Measurements from ENCODE around the gene UBALD2. TPM values are rescaled to one million over a fixed set of nuclear protein-coding genes. Genes with fewer than 3 reads are reported as not detected.

Gene UBALD2
- total RNA-seq, 1 donor from 2014 or later: 3.4 TPM

DNA sequence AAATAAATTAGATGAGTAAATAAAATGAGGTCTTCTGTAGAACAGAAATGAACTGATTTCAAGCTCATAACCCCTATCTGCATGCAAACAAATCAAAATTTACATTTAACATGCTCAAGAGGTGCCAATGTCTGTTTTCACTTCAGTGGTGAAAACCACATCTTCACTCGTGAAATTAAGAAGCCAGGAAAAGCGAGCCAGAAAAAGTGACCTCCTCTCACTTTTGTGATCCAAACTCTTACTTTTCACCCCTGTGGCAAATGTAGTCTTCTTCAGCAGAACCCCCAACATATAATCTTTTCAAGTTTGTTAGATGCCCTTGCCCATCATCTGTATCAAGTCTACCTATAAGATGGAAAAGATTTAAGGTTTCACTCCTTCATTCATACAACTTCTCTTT, 52.4 kb downstream of the UBALD2 start:
- peaks cover 8% of the 10 kb centered on the region for H3K36me3 ChIP-seq (ENCODE audit: control insufficient read depth, insufficient read depth, low read length)
- FAIRE-seq: no peak
- H3K27me3 ChIP-seq (ENCODE audit: control insufficient read depth, insufficient read depth, low read length): no peaks in the 10 kb centered on the region
- DNase-seq (ENCODE audit: low read depth): no peak
- TF ChIP-seq, protein P1, sequence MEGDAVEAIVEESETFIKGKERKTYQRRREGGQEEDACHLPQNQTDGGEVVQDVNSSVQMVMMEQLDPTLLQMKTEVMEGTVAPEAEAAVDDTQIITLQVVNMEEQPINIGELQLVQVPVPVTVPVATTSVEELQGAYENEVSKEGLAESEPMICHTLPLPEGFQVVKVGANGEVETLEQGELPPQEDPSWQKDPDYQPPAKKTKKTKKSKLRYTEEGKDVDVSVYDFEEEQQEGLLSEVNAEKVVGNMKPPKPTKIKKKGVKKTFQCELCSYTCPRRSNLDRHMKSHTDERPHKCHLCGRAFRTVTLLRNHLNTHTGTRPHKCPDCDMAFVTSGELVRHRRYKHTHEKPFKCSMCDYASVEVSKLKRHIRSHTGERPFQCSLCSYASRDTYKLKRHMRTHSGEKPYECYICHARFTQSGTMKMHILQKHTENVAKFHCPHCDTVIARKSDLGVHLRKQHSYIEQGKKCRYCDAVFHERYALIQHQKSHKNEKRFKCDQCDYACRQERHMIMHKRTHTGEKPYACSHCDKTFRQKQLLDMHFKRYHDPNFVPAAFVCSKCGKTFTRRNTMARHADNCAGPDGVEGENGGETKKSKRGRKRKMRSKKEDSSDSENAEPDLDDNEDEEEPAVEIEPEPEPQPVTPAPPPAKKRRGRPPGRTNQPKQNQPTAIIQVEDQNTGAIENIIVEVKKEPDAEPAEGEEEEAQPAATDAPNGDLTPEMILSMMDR (IDR thresholded peaks at IDR 0.05; ENCODE audit: insufficient read depth, low read length, severe bottlenecking): no peak
- no peak overlapping the region for H3K4me3 ChIP-seq (ENCODE audit: low read depth, low read length)

DNA sequence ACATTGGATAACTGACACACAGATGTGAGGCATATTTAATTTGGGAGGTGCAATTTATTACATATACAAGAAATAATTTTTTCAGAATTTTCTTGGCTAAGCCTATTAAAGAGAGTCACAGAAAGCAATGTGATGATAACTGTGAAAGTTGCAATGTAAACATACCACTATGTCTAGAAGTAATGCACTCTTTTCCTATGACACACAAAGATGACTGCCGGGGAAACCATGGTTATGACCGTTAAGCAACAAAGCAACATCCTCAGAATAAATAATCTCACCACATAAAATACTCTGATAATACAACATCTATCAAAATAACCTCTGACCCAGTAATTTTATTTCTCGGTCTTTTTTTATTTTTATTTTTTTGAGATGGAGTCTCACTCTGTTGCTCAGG, 53.4 kb downstream of the UBALD2 start:
- Histone ChIP-seq H3K36me3 (ENCODE audit: control insufficient read depth, insufficient read depth, low read length) (peaks cover 3% of the 10 kb centered on the region), H3K27me3 (ENCODE audit: control insufficient read depth, insufficient read depth, low read length) (no peaks in the 10 kb centered on the region), H3K4me3 (ENCODE audit: low read depth, low read length) (no peak overlapping the region)
- TF ChIP-seq, protein P1 (IDR thresholded peaks at IDR 0.05; ENCODE audit: insufficient read depth, low read length, severe bottlenecking): no peak
- DNase-seq (ENCODE audit: low read depth) (no peak), FAIRE-seq (no peak)

Other genes starting within 250 kb of the UBALD2 start
- 27.1 and 93.3 TPM in 2 replicates for gene EVPL, start 238.0 kb upstream of the UBALD2 start, total RNA-seq
- 42.9 and 54.8 TPM in 2 replicates for gene SRP68, start 192.8 kb upstream of the UBALD2 start, total RNA-seq
- gene GALR2, start 190.6 kb upstream of the UBALD2 start, total RNA-seq: not detected in 2 replicates
- gene ZACN, start 186.2 kb upstream of the UBALD2 start, total RNA-seq: not detected in 2 replicates
- 41.9 and 49.5 TPM in 2 replicates for gene EXOC7, start 161.6 kb upstream of the UBALD2 start, total RNA-seq
- gene FOXJ1, start 124.1 kb upstream of the UBALD2 start, total RNA-seq: not detected in 2 replicates
- not detected in 2 replicates for gene RNF157, start 24.9 kb upstream of the UBALD2 start, total RNA-seq
- gene QRICH2, start 42.9 kb downstream of the UBALD2 start, total RNA-seq: 2.1 and 3.8 TPM in 2 replicates
- 29.2 and 30.5 TPM in 2 replicates for gene PRPSAP1, start 88.6 kb downstream of the UBALD2 start, total RNA-seq
- 76.1 and 80.1 TPM in 2 replicates for gene SPHK1, start 119.3 kb downstream of the UBALD2 start, total RNA-seq
- gene UBE2O, start 187.8 kb downstream of the UBALD2 start, total RNA-seq: 15.8 and 21.8 TPM in 2 replicates
- gene AANAT, start 202.3 kb downstream of the UBALD2 start, total RNA-seq: not detected in 2 replicates
- 9.9 and 10.8 TPM in 2 replicates for gene RHBDF2, start 236.1 kb downstream of the UBALD2 start, total RNA-seq

All from bronchial epithelial cell (primary cell).